GM19455 (cell line): ENCODE results near the gene PRSS33.

Source experiments
- ATAC-seq: cut with Tn5 transposase; IDR thresholded peaks from one replicate; pipeline ENCODE4 v1.9.1; 2021; ENCODE audit not compliant: unreplicated experiment

The PRSS33 gene, protein sequence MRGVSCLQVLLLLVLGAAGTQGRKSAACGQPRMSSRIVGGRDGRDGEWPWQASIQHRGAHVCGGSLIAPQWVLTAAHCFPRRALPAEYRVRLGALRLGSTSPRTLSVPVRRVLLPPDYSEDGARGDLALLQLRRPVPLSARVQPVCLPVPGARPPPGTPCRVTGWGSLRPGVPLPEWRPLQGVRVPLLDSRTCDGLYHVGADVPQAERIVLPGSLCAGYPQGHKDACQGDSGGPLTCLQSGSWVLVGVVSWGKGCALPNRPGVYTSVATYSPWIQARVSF

DNA sequence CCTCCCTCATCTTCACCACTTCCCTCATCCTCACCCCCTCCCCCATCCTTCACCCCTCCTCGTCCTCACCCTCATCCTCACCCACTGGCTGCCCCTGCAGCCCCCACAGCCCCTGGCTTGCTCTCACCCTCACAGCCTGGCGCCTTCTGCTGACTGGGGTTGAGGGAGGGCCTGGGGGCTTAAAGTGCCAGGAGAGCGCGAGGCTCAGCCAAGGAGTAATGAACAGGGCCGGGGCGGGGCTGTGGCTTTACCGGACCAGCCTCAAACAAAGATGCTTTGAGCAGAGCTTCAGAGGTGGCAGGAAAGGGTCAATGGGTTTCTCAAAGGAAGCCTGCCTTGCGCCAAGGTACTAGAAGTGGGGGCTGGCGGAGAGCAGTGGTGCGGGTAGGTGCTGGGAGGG is at the start of gene PRSS33:
Gene PRSS33, minus strand, starts transcription at position 155 of the 400 bp plus-strand sequence. CDS start 1,013 bp downstream, outside the sequence.
- ATAC-seq: no peak

DNA sequence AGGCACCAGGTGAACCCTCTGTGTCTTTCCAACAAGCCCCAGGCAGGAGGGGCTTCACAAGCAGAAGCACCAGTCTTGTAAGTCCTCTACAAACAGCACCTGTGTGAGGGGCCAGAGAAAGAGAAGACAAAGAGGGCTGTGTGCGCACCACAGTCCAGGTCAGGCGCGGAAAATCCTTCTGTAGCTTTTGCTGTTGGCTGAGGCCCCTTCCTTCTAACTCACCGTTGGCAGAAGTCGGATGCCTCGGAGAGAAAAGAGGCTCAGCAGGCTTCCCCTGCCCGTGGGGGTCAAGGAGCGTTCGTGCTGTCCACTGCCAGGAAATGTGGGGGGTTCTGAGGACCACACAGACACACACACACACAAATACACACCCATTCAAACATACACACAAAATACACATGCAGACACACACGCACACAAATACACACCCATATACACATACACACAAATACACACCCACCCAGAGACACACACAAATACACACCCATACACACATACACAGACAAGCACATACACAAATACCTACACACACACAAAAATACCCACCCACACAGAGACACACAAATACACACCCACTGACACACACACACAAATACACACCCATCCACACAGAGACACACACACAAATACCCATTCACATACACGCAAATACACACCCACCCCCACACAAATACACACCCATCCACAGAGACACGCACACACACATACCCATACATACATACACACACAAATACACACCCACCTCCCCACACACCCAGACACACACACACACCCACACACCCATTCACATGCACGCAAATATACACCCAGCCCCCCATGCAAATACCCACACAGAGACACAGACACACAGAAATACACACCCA is 49.5 kb upstream of the PRSS33 start:
- no peak for ATAC-seq

DNA sequence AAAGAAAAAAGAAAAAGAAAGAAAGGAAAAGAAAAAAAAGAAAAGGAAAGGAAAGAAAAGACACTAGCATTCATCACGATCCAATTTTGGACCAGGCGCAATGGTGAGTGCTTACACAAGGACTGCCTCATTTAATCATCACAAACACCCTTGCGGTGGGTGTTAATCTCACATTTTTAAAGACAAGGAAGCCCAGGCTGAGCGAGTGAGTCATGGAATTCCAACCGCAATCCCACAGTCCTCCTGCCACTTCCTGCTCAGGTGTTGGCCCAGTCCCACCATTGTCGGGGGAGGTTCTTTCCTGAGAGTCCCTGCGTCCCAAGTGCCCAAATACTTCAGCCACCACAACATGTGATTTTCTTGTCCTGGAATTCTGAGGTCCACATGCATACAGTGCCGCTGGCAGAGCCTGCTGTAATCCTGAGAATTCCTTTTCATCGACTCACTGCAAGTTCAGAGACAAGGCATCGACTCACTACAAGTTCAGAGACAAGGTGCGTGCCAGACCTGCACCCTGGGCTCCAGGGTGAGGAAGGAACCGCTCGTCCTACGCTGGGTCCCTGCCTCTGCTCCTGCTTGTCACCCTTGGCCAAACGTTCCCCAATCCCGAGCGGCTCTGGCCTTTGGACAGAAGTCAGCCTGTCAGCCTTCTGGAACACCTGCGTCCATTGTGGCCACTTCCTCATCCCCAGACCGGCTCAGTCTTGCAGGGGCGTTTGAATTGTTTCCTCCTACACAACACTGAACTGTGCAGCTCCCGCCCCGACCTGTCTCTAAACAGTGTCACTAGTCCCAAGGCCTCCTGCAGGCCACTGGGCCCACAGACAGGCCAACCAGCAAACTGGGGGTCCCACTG is 48.5 kb upstream of the PRSS33 start:
- ATAC-seq: no peak

DNA sequence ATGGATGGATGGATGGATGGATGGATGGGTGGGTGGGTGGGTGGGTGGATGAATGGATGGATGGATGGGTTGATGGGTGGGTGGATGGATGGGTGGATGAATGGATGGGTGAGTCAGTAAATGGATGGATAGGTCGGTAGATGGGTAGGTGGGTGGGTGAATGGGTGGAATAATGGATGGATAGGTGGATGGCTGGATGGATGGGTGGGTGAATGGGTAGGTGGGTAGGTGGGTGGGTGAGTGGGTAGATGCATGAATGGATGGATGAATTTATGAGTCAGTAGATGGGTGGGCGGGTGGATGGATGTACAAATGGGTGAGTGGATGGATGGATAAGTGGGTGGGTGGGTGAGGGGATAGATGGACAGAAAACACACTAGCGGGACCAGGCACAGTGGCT is 47.6 kb upstream of the PRSS33 start:
- ATAC-seq: no peak

DNA sequence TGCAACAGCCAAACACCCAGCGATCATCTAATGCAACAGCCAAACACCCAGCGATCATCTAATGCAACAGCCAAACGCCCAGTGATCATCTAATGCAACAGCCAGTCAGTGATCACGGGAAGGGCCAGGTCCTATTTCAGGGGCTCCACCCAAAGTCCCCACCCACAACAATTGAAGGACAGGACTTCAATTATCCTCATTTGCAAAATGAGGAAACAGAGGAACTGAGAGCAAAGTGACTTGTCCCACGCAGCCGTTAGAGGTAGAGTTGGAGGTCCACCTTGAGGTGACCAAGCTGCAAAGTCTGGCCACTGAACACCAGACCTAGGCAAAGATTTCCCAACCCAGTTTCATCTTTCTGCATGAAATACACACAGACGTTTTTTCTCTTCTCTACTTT is 46.4 kb upstream of the PRSS33 start:
- ATAC-seq: no peak

DNA sequence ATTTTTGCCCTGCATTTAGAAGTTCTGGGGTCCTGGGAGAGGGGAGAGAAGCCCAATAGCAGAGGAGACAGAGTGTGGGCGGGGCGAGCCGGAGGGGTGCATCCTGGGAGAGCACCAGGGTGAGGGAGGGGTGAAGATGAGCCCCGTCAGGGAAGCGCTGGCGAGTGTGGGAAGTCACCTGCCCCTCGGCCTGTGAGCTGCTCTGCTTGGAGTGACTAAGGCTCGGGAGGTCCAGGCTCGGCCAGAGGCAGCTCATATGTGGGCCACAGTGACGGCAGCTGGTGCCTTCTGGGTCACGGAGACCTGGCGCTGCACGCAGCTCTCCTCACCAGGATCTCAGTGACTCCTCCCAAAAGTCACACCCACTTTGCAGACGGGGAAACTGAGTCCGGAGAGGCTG is 43.8 kb upstream of the PRSS33 start:
- ATAC-seq: no peak

DNA sequence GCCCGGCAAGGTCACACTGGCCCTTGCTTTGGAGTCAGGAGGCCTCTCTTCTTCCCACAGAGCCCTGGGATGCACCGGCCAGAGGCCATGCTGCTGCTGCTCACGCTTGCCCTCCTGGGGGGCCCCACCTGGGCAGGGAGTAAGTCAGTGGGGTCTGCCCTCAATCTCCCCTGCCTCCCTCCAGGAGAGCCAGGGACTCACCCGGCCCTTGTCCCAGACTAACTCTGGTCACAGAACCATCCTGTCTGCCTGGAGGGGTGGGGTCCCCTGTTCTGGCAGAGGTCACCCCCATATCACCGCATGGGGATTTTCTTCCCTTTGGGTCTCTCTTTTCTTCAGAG is 43.0 kb upstream of the PRSS33 start:
- ATAC-seq: no peak

DNA sequence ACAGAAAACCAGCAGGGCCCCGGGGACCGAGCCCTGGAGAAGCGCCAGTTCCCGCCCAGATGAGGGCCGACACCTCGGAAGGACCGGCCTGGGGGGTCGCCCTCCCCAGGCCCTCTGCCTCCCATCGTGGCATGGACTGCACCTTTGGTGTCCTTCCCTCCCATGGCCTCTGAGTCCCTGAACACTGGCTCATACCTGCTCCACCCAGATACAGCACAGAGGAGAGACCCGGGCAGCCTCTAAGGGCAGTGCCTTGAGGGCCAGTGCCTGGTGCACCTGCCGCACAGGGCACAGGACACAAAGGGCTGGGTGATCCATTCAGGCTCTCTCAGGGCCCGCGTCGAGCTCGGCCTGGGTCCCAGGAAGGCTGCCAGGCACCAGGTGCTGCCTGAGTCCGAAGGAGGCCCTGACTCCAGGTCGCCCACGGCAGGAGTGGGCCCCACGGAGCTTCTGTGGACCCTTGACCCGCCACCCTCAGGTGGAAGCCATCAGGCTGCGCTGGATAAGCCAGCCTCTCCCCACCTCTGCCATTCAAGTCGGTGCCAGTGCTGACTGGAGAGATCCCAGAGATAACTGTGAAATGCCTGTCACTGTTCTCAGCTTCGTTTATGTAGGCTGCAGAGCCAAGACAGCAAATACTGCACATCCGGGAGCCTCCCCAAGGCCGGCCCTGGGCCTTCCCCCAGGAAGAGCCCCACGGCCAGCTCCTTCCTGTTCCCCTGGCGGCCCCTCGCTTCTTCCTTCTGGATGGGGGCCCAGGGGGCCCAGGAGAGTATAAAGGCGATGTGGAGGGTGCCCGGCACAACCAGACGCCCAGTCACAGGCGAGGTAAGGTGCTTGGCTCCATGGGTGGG is 42.4 kb upstream of the PRSS33 start, which contains the start of gene ZG16B:
Gene ZG16B, plus strand, starts transcription at position 803 of the 854 bp plus-strand sequence. CDS start 139 bp downstream, outside the sequence.
- ATAC-seq: no peak

DNA sequence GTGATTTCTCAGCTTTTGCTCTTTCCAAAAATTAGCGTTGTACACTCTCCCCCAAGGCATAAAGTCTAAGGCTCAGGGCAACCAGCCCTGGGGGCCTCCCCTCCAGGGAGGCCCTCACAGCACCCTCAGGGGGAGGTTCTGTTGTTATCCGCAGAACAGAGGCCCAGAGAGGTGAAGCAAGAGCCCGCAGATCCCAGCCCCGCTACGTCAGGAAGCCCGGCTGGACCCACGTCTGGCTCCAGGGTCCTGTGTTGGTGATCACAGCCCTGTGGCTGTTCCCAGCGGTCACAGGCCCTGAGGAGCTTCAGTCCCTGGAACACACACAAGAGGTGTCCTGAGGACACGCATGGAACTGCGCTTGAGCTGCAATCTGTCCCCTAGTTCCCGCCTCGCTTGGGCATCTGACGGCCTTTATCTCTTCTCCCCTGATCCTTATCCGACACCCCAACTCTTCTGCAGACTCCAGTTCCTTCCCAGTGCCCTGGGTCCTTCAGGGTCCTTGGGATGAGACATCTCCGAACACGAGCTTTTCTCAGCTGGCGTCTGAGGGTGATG is 41.6 kb upstream of the PRSS33 start:
- no peak for ATAC-seq

DNA sequence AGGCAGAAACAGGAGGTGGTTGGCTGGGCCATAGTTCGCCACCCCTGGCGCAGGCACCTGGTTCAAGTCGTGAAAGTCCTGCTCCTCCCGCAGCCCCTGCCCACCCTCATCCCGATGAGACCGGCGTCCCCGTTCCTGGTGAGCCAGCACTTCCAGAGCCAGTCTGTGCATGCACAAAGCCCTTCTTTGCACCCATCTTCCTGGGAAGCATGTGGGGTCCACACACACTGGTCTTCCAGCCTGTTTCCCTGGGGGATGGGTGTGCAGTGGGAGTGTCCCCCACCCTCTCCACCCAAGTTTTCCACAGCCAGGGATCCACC is 41.1 kb upstream of the PRSS33 start:
- ATAC-seq: no peak

DNA sequence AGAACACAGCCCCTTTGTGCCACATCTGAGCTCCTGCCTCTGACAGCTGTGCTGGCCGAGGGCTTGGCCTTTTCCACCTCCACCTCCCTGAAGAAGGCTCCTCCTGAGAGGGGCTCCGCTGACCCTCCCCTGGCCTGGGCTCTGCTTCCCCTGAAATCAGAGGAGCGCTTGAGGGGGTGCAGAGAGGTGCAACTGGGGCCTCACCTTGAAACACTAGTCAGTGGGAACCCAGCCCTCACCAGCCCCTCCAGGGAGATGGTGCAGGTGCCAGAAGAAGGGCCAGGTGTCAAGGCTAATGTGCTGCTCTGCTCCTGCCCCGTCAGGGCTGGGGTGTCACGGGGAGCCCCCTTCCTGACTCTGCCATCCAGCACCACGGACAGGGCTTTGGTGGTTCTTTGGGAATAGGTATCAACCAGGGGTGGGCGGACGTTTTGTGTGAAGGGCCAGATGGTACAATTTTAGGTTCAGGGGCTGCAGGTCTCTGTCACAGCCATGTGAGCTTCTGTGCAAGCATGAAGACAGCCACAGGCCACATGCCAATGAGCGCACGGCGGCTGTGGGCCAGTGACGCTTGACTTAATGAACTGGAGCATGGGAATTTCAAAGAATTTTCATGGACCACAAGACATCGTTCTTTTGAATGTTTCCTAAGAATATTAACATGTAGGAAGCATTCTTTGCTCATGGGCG is 40.6 kb upstream of the PRSS33 start:
- no peak for ATAC-seq

DNA sequence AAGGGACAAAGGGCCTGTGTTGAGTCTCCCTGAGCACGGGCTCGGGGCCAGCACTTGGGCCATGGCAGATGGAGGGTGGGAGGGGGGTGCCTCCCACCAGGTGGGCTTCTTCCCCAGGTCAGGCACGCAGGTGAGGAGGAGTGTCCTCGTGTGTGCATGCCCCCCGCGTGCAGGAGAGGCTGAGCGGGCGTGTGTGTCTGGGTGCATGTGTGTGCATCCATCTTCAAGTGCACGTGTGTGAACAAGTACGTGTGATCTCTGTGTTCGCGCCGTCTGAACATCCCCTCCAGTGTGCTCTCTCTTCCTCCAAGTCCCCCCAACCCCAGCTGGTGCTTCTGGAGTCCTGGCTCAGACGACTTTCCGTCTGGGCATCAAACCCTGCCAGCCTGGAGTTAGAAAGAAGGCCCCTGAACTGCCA is 40.0 kb upstream of the PRSS33 start:
- no peak for ATAC-seq

DNA sequence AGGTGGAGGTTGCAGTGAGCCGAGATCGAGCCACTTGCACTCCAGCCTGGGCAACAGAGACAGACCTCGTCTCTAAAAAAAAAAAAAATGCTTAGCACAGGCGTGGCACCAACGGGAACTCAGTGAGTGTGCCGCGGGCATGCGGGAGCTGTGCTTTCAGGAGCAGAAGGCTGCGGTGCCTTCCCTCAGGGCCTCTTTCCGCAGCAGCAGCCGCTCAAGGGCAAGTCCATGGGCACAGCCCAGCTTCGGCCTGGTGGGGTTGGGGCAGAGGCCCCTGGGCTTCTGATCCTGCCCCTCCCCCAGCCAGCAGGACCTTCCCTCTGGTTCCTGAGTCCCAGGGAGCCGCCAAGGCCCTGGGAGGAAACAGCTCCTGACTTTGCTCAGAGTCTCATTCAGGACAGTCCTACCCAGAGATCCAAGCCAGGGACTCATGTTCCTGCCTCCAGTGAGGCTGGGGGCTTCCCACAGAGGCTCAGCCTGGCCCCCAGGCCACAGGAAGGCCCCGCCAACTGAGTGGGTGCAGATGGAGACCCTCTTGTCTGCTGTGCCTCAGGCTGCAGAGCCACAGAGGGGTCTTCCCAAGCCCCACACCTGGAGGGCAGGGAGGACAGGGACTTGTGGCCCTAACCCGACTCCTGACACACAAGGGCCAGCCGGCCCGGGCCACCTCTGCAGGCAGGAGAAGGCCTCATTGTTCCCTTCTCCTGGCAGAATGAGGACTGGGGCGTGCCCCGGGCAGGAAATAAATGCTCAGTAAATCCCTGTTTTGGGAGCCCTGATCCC is 39.4 kb upstream of the PRSS33 start:
- ATAC-seq: no peak

DNA sequence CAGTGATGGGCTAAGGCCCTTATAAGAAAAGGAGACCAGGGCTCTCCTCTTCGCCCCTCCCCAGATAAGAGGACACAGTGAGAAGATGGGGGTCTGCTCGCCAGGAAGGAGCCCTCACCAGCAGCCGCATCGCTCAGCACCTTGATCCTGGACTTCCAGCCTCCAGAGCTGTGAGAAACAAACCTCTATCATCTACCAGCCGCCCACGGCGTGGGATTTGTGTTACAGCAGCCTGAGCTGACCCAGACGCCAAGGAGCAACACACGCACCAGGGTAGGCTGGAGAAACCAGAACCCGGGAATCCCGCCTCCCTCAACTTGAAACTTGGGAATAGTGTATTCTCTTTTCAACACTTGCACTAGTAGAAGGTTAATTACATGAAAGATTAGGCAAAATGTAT is 38.5 kb upstream of the PRSS33 start:
- ATAC-seq: no peak

DNA sequence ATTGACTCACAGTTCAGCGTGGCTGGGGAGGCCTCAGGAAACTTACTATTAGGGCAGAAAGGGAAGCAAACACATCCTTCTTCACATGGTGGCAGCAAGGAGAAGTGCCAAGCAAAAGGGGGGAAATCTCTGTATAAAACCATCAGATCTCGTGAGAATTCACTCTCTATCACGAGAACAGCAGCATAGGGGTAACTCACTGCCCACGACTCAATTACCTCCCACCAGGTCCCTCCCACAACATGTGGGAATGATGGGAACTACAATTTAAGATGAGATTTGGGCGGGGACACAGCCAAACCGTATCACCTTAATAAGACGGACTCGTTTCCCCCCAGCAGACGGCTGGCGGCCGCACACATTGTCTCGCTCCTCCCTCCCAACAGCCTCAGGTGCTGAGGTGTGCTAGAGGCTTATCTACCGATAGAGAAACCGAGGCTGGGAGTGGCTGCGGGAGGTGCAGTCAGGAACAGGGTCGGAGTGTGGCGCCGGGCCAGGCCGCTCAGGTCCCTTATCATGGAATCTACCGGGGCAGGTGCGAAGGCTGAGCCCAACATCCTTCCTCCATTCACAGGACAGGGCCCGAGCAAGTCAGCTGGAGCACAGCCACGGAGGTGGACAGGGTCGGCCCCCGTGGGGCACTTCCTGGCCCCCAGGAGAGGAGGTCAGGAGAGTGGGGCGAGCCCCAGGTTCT is 37.8 kb upstream of the PRSS33 start:
- no peak for ATAC-seq

DNA sequence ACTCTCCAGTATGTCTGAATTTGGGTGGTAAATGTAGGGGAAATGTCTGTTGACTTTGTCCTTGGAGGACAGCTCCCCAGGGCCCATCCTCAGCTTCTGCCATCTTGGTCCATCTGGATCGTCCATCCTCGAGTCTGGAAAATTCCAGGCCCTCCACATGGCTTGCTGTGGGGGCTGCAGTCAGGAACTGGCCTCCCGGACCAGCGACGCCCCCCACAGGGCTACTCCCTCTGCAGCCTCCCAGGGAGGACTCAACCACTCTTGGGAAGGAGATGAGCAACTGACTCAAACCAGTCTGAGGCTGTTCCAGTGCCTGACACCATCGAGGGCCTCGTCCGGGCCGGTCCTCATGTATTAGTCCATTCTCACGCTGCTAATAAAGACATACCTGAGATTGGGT is 37.3 kb upstream of the PRSS33 start:
- no peak for ATAC-seq

DNA sequence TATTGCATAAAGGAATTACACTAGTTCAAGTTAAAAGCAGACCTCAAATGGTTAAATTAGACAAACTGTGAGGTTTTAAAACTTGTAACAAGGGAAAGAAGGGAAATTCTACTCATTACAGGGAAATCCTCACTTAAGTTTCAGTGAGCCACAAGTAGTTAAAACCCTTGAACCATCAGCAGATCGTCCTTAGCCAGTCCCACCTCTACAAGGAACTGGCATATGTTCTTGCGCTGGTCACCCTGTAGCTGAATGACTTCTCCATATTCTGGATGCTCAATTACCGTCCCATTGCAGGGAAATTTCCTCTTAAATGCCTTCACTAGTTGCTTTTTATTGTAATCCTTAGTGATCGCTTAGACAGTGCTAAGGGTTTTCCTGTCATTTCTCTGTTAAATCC is 35.1 kb upstream of the PRSS33 start:
- no peak for ATAC-seq

DNA sequence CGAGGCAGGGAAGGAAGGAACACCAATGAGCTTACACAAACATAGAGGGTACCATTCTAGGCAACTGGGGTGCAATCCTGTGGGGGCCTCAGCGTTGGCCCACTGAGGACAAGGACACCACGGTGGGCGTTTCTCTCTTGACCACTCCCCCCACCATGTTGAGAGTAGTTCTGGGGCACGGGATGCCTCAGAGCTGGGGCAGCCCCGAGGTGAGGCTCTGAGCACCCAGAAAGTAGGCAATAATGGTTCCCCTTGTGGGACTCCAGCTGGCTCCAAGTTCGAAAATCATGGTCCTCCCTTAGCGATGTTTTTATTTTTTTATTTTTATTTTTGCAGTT is 34.8 kb upstream of the PRSS33 start:
- no peak for ATAC-seq
